B cell (primary cell): ENCODE results near the gene ZBTB7A.

Experiments used
- EZH2 ChIP-seq: IDR thresholded peaks from 2 replicates; pipeline ENCODE4 v1.6.1; 2012; ENCODE audit warnings: borderline replicate concordance, low read depth, mild to moderate bottlenecking, moderate library complexity, low read length; ENCODE audit not compliant: insufficient read depth, poor library complexity, severe bottlenecking
- TF ChIP-seq, protein P1 (sequence below): fragments of 200-600 bp; IDR thresholded peaks from one replicate; pipeline ENCODE4 v1.8.0; 2022; ENCODE audit warnings: antibody characterized with exemption, mild to moderate bottlenecking

- TF ChIP-seq, protein P1, sequence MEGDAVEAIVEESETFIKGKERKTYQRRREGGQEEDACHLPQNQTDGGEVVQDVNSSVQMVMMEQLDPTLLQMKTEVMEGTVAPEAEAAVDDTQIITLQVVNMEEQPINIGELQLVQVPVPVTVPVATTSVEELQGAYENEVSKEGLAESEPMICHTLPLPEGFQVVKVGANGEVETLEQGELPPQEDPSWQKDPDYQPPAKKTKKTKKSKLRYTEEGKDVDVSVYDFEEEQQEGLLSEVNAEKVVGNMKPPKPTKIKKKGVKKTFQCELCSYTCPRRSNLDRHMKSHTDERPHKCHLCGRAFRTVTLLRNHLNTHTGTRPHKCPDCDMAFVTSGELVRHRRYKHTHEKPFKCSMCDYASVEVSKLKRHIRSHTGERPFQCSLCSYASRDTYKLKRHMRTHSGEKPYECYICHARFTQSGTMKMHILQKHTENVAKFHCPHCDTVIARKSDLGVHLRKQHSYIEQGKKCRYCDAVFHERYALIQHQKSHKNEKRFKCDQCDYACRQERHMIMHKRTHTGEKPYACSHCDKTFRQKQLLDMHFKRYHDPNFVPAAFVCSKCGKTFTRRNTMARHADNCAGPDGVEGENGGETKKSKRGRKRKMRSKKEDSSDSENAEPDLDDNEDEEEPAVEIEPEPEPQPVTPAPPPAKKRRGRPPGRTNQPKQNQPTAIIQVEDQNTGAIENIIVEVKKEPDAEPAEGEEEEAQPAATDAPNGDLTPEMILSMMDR = no peak
- TF ChIP-seq EZH2 = no peak
These were observed 17.8 kb upstream of the ZBTB7A start for GRCh38 chr19:4084547-4084877.
